HepG2 (cell line): ENCODE data around the gene DNPH1. TPM values are rescaled to one million over a fixed set of nuclear protein-coding genes. Genes with fewer than 3 reads are reported as not detected.

ENCODE experiments used
- ATF1 ChIP-seq: IDR thresholded peaks from 2 replicates; pipeline ENCODE4 v1.6.1; 2016; ENCODE audit warnings: mild to moderate bottlenecking, control low read depth
- FOXK2 ChIP-seq: fragments of 450-650 bp; IDR thresholded peaks from 2 replicates; pipeline ENCODE4 v1.6.1; 2016
- MYC ChIP-seq: sonication (generic); formaldehyde crosslinking; IDR thresholded peaks from 2 replicates; pipeline ENCODE4 v1.9.0; 2021; ENCODE audit warnings: missing genetic modification reagents, borderline replicate concordance
- MZF1 ChIP-seq: sonication (generic); formaldehyde crosslinking; IDR thresholded peaks from 2 replicates; pipeline ENCODE4 v1.8.1; 2023; ENCODE audit warnings: mild to moderate bottlenecking, missing genetic modification reagents, borderline replicate concordance
- NFRKB ChIP-seq: fragments of 450-650 bp; IDR thresholded peaks from 2 replicates; pipeline ENCODE4 v1.6.1; 2017
- NKX3-1 ChIP-seq: sonication (generic); formaldehyde crosslinking; IDR thresholded peaks from 2 replicates; pipeline ENCODE4 v1.5.0; 2020; ENCODE audit warnings: missing genetic modification reagents
- PAXIP1 ChIP-seq: sonication (generic); formaldehyde crosslinking; conservative IDR thresholded peaks from 2 replicates; pipeline ENCODE4 v1.4.0; 2020; ENCODE audit warnings: mild to moderate bottlenecking, missing genetic modification reagents, moderate library complexity
- POGZ ChIP-seq: sonication (generic); formaldehyde crosslinking; IDR thresholded peaks from 2 replicates; pipeline ENCODE4 v1.4.0; 2020; ENCODE audit warnings: mild to moderate bottlenecking, missing genetic modification reagents
- TRIM24 ChIP-seq: sonication (generic); formaldehyde crosslinking; IDR thresholded peaks from 2 replicates; pipeline ENCODE4 v1.8.0; 2022; ENCODE audit warnings: mild to moderate bottlenecking, missing genetic modification reagents
- ZBTB2 ChIP-seq: sonication (generic); formaldehyde crosslinking; IDR thresholded peaks from 2 replicates; pipeline ENCODE4 v1.8.0; 2022; ENCODE audit warnings: low read depth, missing genetic modification reagents
- ZBTB20 ChIP-seq: sonication (generic); formaldehyde crosslinking; IDR thresholded peaks from 2 replicates; pipeline ENCODE4 v1.8.1; 2023; ENCODE audit warnings: missing genetic modification reagents, low read depth, mild to moderate bottlenecking, borderline replicate concordance
- ZBTB33 ChIP-seq: sonication (generic); formaldehyde crosslinking; IDR thresholded peaks from 2 replicates; pipeline ENCODE4 v1.4.0; 2020; ENCODE audit warnings: missing genetic modification reagents
- ZBTB49 ChIP-seq: sonication (generic); formaldehyde crosslinking; IDR thresholded peaks from 2 replicates; pipeline ENCODE4 v1.4.0; 2020; ENCODE audit warnings: missing genetic modification reagents, borderline replicate concordance
- ZBTB8A ChIP-seq: sonication (generic); formaldehyde crosslinking; IDR thresholded peaks from 2 replicates; pipeline ENCODE4 v1.4.0; 2020; ENCODE audit warnings: mild to moderate bottlenecking, low read depth, missing genetic modification reagents, borderline replicate concordance
- ZC3H13 ChIP-seq: sonication (generic); formaldehyde crosslinking; IDR thresholded peaks from 2 replicates; pipeline ENCODE4 v1.8.1; 2023; ENCODE audit warnings: mild to moderate bottlenecking, missing genetic modification reagents, moderate library complexity
- ZNF547 ChIP-seq: sonication (generic); formaldehyde crosslinking; IDR thresholded peaks from 2 replicates; pipeline ENCODE4 v1.5.1; 2020; ENCODE audit warnings: mild to moderate bottlenecking, missing genetic modification reagents
- ZNF616 ChIP-seq: sonication (generic); formaldehyde crosslinking; IDR thresholded peaks from 2 replicates; pipeline ENCODE4 v1.5.0; 2020; ENCODE audit warnings: low read depth, mild to moderate bottlenecking, missing genetic modification reagents
- ZNF746 ChIP-seq: sonication (generic); formaldehyde crosslinking; IDR thresholded peaks from 2 replicates; pipeline ENCODE4 v1.8.0; 2022; ENCODE audit warnings: mild to moderate bottlenecking, missing genetic modification reagents
- ZNF784 ChIP-seq: sonication (generic); formaldehyde crosslinking; IDR thresholded peaks from 2 replicates; pipeline ENCODE4 v1.5.1; 2020; ENCODE audit warnings: missing genetic modification reagents, mild to moderate bottlenecking, borderline replicate concordance
- polyA plus RNA-seq, 8 experiments: library from polyadenylated mRNA; depleted of rRNA in 3 of 8; stranded (reverse) in 7 of 8; unstranded in 1 of 8; fragments of >200 nt; fragmentation: Illumina TruSeq in 4 of 8; extraction: Trizol in 4 of 8; gene quantifications; 2 replicates each; pipeline versions ENCODE4 v1.2.1 to v1.2.3, GENCODE V29; 2011 to 2016; ENCODE audit warnings: low read depth in 4 of 8, missing spikeins in 1 of 8, mixed read lengths in 1 of 8; ENCODE audit not compliant: insufficient read depth in 1 of 8
- total RNA-seq, 5 experiments: library from RNA; depleted of rRNA; stranded (reverse); fragments of >200 nt; fragmentation: Illumina TruSeq; extraction: Trizol; gene quantifications; 2 replicates each; pipeline ENCODE4 v1.2.3, GENCODE V29; 2016; ENCODE audit warnings: low read depth in 1 of 5

DNPH1 gene
- total and polyA plus RNA-seq, 2 of the 13 experiments (the other 11 are each of a cell fraction or from before 2014, with no cell fraction given) = 56.5 to 75.1 TPM

- no peak; the same call in none of the 2 replicates for TF ChIP-seq PAXIP1 (CRISPR knock-in tag)
- no peak for TF ChIP-seq ZNF784 (CRISPR knock-in tag)
- TF ChIP-seq NFRKB = no peak
- no peak; the same call in 1 of the 2 replicates for TF ChIP-seq TRIM24 (CRISPR knock-in tag)
- peak; percentile 66 for TF ChIP-seq ZNF746 (CRISPR knock-in tag)
- TF ChIP-seq ZBTB8A = no peak
- no peak for TF ChIP-seq ZBTB49 (CRISPR knock-in tag)
- TF ChIP-seq ZBTB2 (CRISPR knock-in tag) = 0 out of 2 replicates have a peak, but pooled peaks have one; percentile 40
- TF ChIP-seq FOXK2 = no peak
- 0 out of 2 replicates have a peak, but pooled peaks have one; percentile 25 for TF ChIP-seq POGZ (CRISPR knock-in tag)
- no peak for TF ChIP-seq ZNF547 (CRISPR knock-in tag)
- no peak for TF ChIP-seq ZNF616 (CRISPR knock-in tag)
- TF ChIP-seq ATF1 = 0 out of 2 replicates have a peak, but pooled peaks have one; percentile 23
- TF ChIP-seq MZF1 (CRISPR knock-in tag) = no peak
- 0 out of 2 replicates have a peak, but pooled peaks have one; percentile 52 for TF ChIP-seq MYC (CRISPR knock-in tag)
- TF ChIP-seq ZC3H13 (CRISPR knock-in tag) = 0 out of 2 replicates have a peak, but pooled peaks have one; percentile 42
- peak; percentile 44; the same call in 1 of the 2 replicates for TF ChIP-seq ZBTB20 (CRISPR knock-in tag)
- no peak for TF ChIP-seq ZBTB33 (CRISPR knock-in tag)
- no peak for TF ChIP-seq NKX3-1
Observed at GRCh38 chr6:43246301-43247113, 17.2 kb upstream of the DNPH1 start (continued).
